CD4-positive, alpha-beta T cell treated with Interleukin-12 subunit alpha and Interleukin-12 subunit beta, for 1 hour (primary cell): ENCODE data around the gene SATB1.
"Not testable (repeated sequence)": the region's sequence is repeated elsewhere in the genome, so short reads cannot be mapped to it uniquely, and the experiment has no call there.

Source experiments
- DNase-seq: peaks from one replicate; pipeline ENCODE4 v3.0.0-alpha.2; 2020

Gene SATB1

GRCh38 chr3:18349197-18349798, 75.8 kb downstream of the SATB1 start:
- DNase-seq: no peak

GRCh38 chr3:18346097-18346496, 79.0 kb downstream of the SATB1 start:
- DNase-seq: no peak

- no peak for DNase-seq
These were observed 80.1 kb downstream of the SATB1 start for GRCh38 chr3:18345015-18345367.

- no peak for DNase-seq
These were observed 80.7 kb downstream of the SATB1 start for GRCh38 chr3:18344306-18345014.

GRCh38 chr3:18343809-18344208, 81.3 kb downstream of the SATB1 start:
- no peak for DNase-seq

GRCh38 chr3:18338827-18339514, 86.2 kb downstream of the SATB1 start:
- no peak for DNase-seq

- DNase-seq: no peak
These were observed 87.9 kb downstream of the SATB1 start for GRCh38 chr3:18337231-18337630.

- no peak for DNase-seq
These were observed 90.1 kb downstream of the SATB1 start for GRCh38 chr3:18334837-18335601.

- not testable (repeated sequence) for DNase-seq
These were observed 94.2 kb downstream of the SATB1 start for GRCh38 chr3:18330772-18331441.

GRCh38 chr3:18308096-18308650, 117.0 kb downstream of the SATB1 start:
- no peak for DNase-seq

- DNase-seq: no peak
These were observed 117.6 kb downstream of the SATB1 start for GRCh38 chr3:18307529-18307928.

GRCh38 chr3:18302517-18302916, 122.6 kb downstream of the SATB1 start:
- no peak for DNase-seq

- DNase-seq: no peak
These were observed 123.4 kb downstream of the SATB1 start for GRCh38 chr3:18301781-18302180.

- DNase-seq: no peak
These were observed 124.2 kb downstream of the SATB1 start for GRCh38 chr3:18300916-18301315.

GRCh38 chr3:18297126-18297525, 128.0 kb downstream of the SATB1 start:
- no peak for DNase-seq
